Right lobe of liver (tissue), 6 donors: ENCODE results near the gene FKBP1B. TPM values are rescaled to one million over a fixed set of nuclear protein-coding genes. Genes with fewer than 3 reads are reported as not detected.

Source experiments
- ATAC-seq, 4 donors: fragments of 200-7000 bp; cut with Tn5 transposase; one replicate each; pipeline ENCODE4 v1.9.1; 2020; ENCODE audit warnings: mild to moderate bottlenecking in 4 of 4, moderate library complexity in 4 of 4
- DNase-seq, 3 donors: peaks; one replicate each; pipeline ENCODE4 v3.0.0-alpha.2; 2020
- H3K27ac ChIP-seq, 3 donors: fragments of 200-600 bp; one replicate each; pipeline ENCODE4 v1.8.0; 2022
- H3K27me3 ChIP-seq, 2 donors: fragments of 200-600 bp; one replicate each; pipeline ENCODE4 v1.8.0; 2022
- H3K36me3 ChIP-seq, 4 donors: fragments of 200-600 bp; sonication (generic) in 1 of 4; one replicate each; pipeline versions ENCODE4 v1.5.1 to v1.8.0; 2017 to 2022; ENCODE audit warnings: control low read depth in 1 of 4
- H3K4me1 ChIP-seq, 4 donors: fragments of 200-600 bp; sonication (generic) in 1 of 4; one replicate each; pipeline versions ENCODE4 v1.5.1 to v1.8.0; 2017 to 2022; ENCODE audit warnings: control low read depth in 1 of 4
- H3K4me3 ChIP-seq, 3 donors: fragments of 200-600 bp; one replicate each; pipeline ENCODE4 v1.8.0; 2022
- H3K9me3 ChIP-seq, 4 donors: fragments of 200-600 bp; sonication (generic) in 1 of 4; one replicate each; pipeline versions ENCODE4 v1.5.1 to v1.8.0; 2017 to 2022; ENCODE audit warnings: control low read depth in 1 of 4
- CTCF ChIP-seq, 4 donors: fragments of 200-600 bp in 3 of 4; fragments of 450-650 bp in 1 of 4; IDR thresholded peaks; one replicate each; pipeline versions ENCODE4 v1.5.1 to v1.8.0; 2016 to 2022; ENCODE audit warnings: antibody characterized with exemption in 4 of 4, mild to moderate bottlenecking in 2 of 4
- POLR2A ChIP-seq: fragments of 450-650 bp; IDR thresholded peaks from one replicate; pipeline ENCODE4 v1.6.1; 2017; ENCODE audit warnings: antibody characterized with exemption, mild to moderate bottlenecking
- WGBS: methylation state at CpG from one replicate; pipeline ENCODE4 v1.1.6; 2018; ENCODE audit warnings: low coverage, low lambda C conversion rate; ENCODE audit not compliant: insufficient coverage; ENCODE audit errors: missing lambda C conversion rate; 5-methylcytosine and 5-hydroxymethylcytosine counted together
- intact Hi-C, 2 donors: fragments of 100-400 bp; cut with DNase I; formaldehyde crosslinking; loops; one replicate each; pipeline versions ENCODE4 v1.11.2 to v1.14.1; 2022
- total RNA-seq, 6 experiments: library from RNA; depleted of rRNA in 2 of 6; stranded (reverse); fragments of >200 nt in 2 of 6; fragmentation: NEBNext Ultra II Directional in 3 of 6; extraction: Animal tissue kit (Norgen Biotek cat#: 25700) in 3 of 6; gene quantifications; one replicate each; pipeline versions ENCODE4 v1.1.0 to v1.2.4, GENCODE V29; 2016 to 2023
- donor health status: DM: no; HTN: yes; CAD: no.
- donor health status: DM: no; HTN: no; CAD: no.
- donor health status: DM: no; HTN: no; CAD: no.
- donor health status: DM: no; HTN: yes; CAD: no.
- donor health status: DM: no; HTN: yes; CAD: no.

The FKBP1B gene
- total RNA-seq, 6 experiments from 2014 or later = 2.4 to 11.0 (median 3.2) TPM

- Histone ChIP-seq H3K36me3 (no peaks in the 10 kb centered on the region), H3K27me3 (no peaks in the 10 kb centered on the region)
- 68% methylated on average over 8 of the region's 8 CpGs for WGBS
These were observed 2.3 kb downstream of the FKBP1B start for GRCh38 chr2:24051833-24052232.

GRCh38 chr2:24052951-24053350, 3.4 kb downstream of the FKBP1B start:
- no peak overlapping the region for H3K27ac ChIP-seq
- DNase-seq = no peak
- intact Hi-C loops = no loop called here
- no peaks in the 10 kb centered on the region for H3K9me3 ChIP-seq
- H3K4me3 ChIP-seq = no peak overlapping the region
- no peak for TF ChIP-seq CTCF (IDR thresholded peaks at IDR 0.05)
- TF ChIP-seq POLR2A = no peak
- H3K4me1 ChIP-seq = peaks cover 0 to 18% (median 0%) of the 10 kb centered on the region in 4 donors
- no peaks in the 10 kb centered on the region for H3K36me3 ChIP-seq
- ATAC-seq = no peak
- no peaks in the 10 kb centered on the region for H3K27me3 ChIP-seq
- WGBS = 78% methylated on average over 1 of the region's 1 CpG

More at GRCh38 chr2:24051833-24052232, 2.3 kb downstream of the FKBP1B start:
- TF ChIP-seq CTCF (IDR thresholded peaks at IDR 0.05) = no peak
- no peak for TF ChIP-seq POLR2A
- no peak for ATAC-seq
- intact Hi-C loops = no loop called here
- H3K9me3 ChIP-seq = no peaks in the 10 kb centered on the region
- no peak overlapping the region for H3K27ac ChIP-seq
- DNase-seq = no peak
- peaks cover 0 to 18% (median 0%) of the 10 kb centered on the region in 4 donors for H3K4me1 ChIP-seq
- H3K4me3 ChIP-seq = no peak overlapping the region

- Histone ChIP-seq H3K9me3 (no peaks in the 10 kb centered on the region), H3K4me1 (peaks cover 0 to 17% (median 0%) of the 10 kb centered on the region in 4 donors), H3K4me3 (no peak overlapping the region), H3K27me3 (no peaks in the 10 kb centered on the region), H3K36me3 (no peaks in the 10 kb centered on the region), H3K27ac (no peak overlapping the region)
- TF ChIP-seq CTCF (IDR thresholded peaks at IDR 0.05) (no peak), POLR2A (no peak)
- DNase-seq (no peak), ATAC-seq (no peak)
- 61% methylated on average over 4 of the region's 8 CpGs for WGBS
- intact Hi-C loops = no loop called here
These were observed 4.9 kb downstream of the FKBP1B start for GRCh38 chr2:24054366-24055010.

GRCh38 chr2:24055750-24056149, 6.2 kb downstream of the FKBP1B start:
- TF ChIP-seq CTCF (IDR thresholded peaks at IDR 0.05) (no peak), POLR2A (no peak)
- Histone ChIP-seq H3K27me3 (no peaks in the 10 kb centered on the region), H3K27ac (no peak overlapping the region), H3K36me3 (no peaks in the 10 kb centered on the region), H3K4me3 (no peak overlapping the region), H3K9me3 (no peaks in the 10 kb centered on the region), H3K4me1 (peaks cover 0 to 15% (median 0%) of the 10 kb centered on the region in 4 donors)
- DNase-seq (no peak), ATAC-seq (no peak)
- intact Hi-C loops = no loop called here
- 96% methylated on average over 4 of the region's 6 CpGs for WGBS
